Stimulated activated CD8-positive, alpha-beta memory T cell treated with anti-CD3 and anti-CD28 coated beads, Interleukin-7, amount 100 ng/mL, for 1 hour (primary cell): Measurements from ENCODE around the gene TBC1D1.
A peak's percentile ranks its signal among the peaks of the same experiment; 100 is the strongest.

Experiments
- DNase-seq, 2 donors: peaks; one replicate each; pipeline ENCODE4 v3.0.0-alpha.2; 2020; ENCODE audit warnings: low read depth in 2 of 2

Gene TBC1D1

DNA sequence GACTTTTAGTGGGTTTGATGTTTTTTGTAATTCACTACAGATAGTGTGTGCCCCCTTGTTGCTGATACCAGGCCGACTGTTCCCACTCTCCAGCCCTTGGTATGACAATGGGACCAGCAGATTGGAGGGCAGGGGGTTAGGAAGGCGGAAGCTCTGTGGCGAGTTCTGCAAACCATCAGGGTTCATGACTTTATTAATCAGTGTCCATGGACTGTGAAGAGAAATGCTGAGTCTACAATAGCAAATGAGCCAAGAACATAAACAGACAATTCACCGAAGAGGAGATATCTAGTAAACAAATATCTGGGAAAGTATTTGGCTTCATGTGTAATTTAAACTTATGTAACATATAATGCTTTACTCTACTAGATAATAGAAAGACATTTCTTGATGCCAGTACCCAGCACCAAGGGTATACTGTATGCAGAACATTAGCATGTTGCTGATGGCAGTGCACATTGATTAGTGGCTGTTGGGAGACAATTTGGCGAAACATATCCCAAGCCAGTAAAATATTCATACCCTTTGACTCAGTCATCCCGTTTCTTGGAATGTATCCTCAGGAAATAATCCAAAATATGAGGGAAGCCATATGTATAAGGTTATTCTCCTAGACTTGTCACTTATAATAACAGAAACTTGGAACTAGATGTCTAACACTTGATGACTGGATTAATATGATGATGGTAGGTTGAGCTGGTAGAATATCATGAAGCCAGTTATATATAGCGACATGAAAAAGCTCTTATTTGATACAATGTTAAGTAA lies 238.8 kb downstream of the TBC1D1 start:
- no peak for DNase-seq

DNA sequence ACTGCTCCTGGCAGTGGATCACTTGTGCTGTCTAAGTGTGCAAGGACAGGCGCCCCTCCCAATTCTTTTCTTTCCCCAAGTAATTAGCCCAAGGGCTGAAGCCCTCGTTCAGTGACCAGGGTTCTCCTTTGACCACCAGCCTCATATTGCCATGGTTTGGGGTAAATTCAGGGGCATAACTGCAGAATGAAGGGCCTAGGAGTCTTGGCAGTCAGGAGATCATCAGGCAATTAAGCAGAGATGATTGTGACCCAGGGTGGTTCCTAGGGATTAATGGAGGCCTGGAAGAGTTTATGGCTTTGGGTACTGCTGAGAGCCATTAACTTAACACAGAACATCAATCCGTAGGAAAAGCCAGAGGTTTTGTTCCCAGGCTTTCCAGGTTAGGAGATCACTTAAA lies 240.0 kb downstream of the TBC1D1 start:
- DNase-seq, result no peak

DNA sequence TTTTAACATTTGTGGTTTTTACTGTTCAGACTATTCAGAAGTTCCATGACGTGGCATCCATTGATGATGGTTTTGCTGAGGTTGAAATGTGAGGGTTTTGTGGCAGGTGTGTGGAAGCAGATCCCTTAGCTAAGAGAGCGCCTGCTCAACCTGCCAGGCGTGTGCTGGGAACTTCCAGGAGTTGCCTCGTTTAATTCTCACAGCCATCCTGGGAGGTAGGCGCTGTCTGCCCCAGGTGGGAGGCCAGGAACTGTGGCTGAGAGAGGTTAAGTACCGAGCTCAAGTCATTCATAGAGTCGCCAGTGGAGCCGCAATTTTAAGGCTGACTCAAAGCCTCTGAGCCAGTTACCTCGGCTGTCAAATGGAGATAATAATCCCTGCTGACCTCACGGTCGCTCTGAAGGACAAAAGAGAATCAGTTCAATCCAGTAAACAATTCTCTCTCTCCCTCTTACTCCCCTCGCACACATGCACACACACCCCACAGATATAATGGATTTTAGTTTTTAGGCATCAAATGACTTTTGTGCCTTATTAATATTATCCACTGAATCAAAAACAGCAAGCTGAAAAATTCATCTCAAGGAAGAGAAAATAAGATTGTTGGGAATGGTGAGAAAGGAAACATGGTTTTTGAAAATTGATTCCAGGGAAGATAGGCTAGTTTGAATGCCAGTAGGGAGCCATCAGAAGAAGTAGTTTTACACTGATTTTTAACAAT lies 240.6 kb downstream of the TBC1D1 start:
- DNase-seq, result peak; percentile 35 to 49

GRCh38 chr4:38132107-38132673 lies 241.3 kb downstream of the TBC1D1 start:
- DNase-seq, result peak; percentile 16 to 23

DNA sequence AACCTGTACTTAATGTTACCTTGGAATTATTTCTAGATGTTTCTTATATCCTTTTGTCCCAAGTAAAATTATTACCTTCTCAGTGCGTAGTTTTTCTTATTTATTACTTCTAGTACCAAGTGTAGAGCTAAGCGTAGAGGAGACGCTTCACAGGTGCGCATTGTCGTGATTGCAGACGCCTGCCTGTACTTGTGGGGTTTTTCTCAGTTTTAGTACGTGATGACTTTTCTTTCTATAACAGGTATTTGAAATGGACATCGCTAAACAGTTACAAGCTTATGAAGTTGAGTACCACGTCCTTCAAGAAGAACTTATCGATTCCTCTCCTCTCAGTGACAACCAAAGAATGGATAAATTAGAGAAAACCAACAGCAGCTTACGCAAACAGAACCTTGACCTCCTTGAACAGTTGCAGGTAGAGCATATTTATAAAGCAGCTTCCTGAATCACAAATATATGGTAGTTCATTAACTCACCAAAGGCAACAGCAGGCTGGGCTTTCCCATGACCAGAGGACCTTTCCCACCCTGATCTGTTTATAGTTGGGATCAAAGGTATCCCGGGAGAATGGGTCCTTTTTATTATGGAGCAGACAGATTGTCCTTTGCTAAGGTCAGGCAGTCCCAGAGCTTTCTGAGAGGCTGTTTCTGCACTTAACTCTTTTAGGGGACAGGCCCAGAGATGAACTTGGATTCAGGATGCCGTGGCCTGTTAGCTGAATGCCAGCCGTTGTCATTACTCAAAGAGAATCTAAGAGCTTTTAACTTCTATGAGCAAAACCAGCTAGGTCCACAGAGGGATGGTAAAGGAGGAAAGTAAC lies 242.2 kb downstream of the TBC1D1 start:
- no peak for DNase-seq

DNA sequence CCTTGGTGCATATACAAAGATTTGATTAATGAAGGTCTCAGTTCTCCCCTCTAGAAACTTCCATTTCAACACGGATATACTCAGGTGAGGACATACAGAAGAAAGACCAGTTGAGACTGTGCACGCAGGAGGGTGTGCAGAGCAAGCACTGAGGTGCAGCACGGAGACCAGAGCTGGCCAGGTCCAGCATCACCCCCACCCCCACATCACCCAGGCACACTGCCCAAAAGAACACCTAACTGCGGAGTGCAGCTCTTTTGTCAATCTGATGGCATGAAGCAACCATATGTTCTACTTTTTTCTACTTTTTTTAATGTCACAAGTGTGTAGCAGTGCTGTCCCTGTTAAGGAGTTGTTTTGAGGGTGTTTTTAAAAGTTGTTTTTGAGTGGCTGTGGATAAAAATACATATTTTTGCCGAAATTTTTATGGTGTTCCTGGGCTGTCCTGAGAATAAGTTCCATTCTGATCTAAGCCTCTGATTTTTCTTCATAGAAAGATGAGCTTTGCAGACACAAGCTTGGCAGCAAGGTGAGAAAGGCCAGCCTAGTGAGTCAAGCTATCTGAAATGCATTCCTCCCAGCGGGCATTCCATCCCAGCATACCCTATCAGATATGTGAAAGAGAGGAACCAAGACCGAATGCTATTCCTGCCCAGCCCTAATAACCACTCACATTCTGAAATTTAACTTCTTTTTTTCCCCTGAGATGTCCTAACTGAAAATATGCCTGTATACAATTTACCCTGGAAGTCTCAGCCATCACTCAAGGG lies 243.0 kb downstream of the TBC1D1 start:
- no peak for DNase-seq

- DNase-seq, result no peak
Measured at GRCh38 chr4:38135201-38135600, 244.3 kb downstream of the TBC1D1 start.

GRCh38 chr4:38136604-38137003 lies 245.7 kb downstream of the TBC1D1 start:
- no peak for DNase-seq

GRCh38 chr4:38137080-38137479 lies 246.2 kb downstream of the TBC1D1 start:
- DNase-seq, result no peak

DNA sequence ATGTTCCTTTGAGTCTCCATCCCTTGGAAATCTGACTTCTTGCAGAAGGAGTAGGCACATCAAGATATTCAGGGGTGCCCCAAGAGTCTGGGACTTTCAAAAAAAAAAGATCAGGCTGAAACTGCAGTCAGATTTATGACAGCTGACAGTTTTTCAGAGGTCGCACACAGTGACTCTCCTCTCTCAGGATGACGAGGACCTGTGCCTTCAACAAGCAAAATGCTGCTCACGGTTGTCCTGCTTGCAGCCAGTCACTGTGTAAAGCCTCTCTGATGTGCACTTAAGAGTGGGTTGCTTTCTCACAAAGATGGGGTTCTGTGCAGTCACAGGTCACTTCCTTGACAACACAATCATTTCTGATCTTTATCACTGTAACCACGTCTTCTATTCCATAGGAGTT lies 247.5 kb downstream of the TBC1D1 start:
- no peak for DNase-seq

DNA sequence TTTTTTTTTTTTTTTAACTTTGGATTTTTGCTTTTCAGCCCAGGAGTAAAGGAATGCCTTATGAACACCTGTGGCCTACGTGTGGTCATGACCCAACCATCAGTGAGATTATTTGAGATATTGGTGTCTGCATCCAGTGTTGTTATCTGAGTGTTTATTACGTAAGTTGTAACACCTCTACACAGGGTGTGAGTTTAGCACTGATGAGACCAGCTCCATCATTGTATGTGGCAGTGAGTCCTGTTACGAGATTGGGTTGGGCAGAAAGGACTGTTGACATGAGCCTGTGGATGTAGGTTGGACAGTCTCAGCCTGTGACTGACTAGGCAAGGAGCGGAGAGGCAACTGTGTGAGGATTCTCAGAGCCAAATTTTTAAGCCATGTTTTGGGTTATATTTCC lies 248.3 kb downstream of the TBC1D1 start:
- DNase-seq, result no peak

DNA sequence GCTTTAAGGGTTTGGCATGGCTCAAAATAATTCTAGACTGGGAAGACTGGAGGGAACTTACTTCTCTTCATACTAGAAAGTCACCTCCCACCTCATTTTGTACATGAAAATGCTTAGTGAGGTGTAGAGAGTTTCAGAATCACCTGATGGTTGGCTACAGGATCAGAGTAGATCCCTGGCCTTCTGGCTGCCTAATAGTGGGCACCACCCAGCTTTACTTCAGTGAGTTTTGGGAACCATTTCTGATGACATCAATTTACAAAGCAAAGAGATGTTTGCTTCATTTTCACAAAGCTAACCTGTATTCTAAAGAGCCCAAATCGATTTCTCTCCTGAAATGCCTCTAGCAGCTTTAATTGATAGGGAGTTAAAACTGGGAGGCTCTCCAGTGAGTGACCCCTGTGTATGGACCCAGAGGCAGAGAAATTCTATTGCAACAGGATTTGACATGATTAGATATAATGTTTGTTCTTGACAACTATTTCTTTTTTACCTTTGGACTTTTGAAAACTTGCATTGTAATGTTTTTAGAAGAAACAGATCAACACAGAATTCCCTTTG lies 249.8 kb downstream of the TBC1D1 start:
- DNase-seq, result no peak

GRCh38 chr4:38141808-38142500 lies 251.1 kb downstream of the TBC1D1 start:
- no peak for DNase-seq

DNA sequence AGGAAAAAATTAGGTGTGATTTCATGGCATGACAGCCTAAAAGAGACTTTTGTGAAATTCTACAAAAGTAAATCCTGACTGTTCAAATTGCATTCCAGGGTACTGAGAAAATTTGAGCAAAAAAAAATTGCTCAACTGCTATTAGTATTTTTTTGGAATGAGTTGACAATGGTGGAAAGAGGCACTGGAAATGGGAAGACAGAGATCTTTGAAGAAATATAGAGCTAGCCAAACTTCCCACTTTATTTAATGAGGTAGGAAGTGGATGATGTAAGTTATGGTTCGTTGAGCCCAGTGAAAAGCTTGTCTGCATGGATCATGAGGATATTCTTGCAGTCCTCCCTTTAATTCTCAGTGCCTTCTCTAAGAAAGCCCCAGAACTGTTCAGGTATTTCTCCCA lies 253.1 kb downstream of the TBC1D1 start:
- DNase-seq, result no peak

DNA sequence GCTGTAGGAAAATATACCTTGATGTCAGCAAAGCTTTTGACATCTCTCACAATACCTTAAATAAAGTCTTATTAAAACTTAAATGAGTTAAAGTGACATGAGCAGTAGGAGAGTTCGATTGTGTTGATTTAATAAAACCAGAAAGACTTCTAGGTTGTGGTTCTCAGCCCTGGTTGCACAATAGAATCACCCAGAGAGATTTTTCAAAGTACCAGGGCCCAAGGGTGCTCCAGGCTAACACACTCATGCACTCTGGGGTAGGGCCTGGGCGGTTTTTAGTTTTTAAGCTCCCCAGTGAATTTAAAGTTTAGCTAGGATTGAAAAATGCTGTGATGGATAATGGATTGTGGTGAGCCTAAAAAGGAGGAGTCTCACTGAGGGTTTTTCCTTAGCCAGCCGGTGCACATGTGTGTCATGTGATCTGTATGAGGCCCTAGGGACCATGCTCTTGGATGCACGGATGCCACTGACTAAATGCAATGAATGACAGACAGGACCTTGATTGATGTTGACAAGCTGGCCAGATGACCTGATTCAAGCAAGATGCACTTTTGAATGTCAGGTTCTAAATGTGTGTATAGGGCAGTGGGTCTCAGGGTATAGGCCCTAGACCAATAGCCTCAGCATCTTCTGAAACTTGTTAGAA lies 254.3 kb downstream of the TBC1D1 start:
- no peak for DNase-seq

- DNase-seq, result no peak
Measured at GRCh38 chr4:38145741-38146140, 254.9 kb downstream of the TBC1D1 start.

DNA sequence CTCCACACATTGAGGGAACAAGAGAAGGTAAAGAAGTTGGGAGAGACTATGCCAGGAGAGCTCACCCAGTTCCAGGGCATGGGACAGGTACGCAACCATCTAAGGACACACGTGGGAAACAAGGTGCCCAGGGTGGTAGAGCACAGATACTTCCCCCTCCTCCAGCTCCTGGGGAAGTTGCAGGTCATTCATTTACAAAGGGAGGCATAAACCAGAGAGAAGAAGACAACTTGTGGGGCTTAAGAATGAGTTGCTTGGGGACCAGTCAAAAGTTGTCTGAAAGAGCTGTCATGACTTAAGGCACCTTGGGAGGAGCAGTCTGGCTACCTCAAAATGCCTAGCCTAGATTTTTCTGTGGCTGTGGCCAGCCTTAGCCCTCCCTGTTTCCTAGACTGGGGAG lies 255.5 kb downstream of the TBC1D1 start:
- DNase-seq, result no peak

DNA sequence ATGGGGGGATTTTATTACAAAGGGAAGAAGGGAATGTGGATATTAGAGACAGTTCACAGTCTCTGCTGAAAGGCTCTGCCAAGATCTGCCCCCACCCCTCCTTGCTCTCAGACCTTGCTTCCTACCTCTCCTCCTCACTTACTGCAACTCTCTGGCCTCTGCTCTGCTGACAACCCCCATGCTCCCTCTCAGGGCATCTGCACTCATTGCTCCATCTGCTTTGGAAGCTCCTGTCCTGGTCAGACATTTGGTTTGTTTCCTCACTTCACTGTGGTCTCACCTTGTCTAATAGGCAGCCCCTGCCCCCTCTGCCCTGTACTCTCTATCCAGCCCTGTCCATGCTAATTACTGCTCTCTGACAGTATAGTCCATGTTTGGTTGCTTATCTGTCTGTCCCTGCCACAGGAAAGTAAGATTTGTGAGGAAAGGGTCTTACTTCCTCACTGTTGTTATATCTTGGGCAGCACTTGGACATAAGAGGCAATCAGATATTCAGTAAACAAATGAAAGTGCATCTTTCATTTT lies 258.6 kb downstream of the TBC1D1 start:
- no peak for DNase-seq

DNA sequence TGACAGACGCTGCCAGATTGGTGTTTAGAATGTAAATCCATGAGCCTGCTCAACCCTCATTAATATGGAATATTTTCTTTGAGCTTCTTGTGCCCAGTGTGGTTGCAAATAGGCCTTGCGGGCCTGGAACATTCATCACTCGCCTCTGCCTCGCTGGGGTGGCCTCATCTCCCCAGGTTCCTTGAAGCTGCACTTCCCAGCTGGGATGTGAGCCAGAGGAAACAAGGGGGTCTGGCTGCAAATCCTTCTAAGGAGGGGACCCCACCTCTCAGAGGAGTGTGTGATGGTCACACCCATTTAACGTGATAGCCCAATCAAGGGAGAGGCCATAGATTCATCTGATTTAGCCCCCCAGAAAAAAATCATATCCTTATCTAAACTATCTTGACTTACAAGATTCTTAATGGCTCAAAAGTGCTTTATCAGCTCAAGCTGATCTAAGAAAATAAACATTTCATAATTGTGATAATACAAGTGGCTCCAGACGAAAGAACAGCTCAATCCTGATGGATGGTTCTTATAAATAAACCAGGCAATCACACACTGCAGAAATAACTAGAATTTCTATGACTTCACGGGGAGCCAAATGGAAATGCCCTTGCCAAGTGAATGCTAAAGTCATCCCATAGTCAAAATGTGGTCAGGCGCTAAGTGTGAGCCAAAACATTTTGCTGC lies 259.2 kb downstream of the TBC1D1 start:
- no peak for DNase-seq
